Astrocyte (in vitro differentiated cells and primary cell): Measurements from ENCODE around the gene NPC1L1.

ENCODE experiments used
- CTCF ChIP-seq: IDR thresholded peaks from 2 replicates; pipeline ENCODE4 v1.5.1; 2011; ENCODE audit warnings: low read depth, mild to moderate bottlenecking, inconsistent platforms, low read length, moderate library complexity; ENCODE audit not compliant: insufficient read depth
- EZH2 ChIP-seq: IDR thresholded peaks from 2 replicates; pipeline ENCODE4 v1.6.1; 2012; ENCODE audit warnings: mild to moderate bottlenecking, low read length, inconsistent platforms; ENCODE audit not compliant: insufficient read depth

- TF ChIP-seq CTCF (no peak), EZH2 (no peak)
Observed at GRCh38 chr7:44566680-44567079, 25.6 kb upstream of the NPC1L1 start.
